ENCODE measurements around the gene SCAMP2.

Gene SCAMP2

GRCh38 chr15:74882528-74882927 is 9.4 kb upstream of the SCAMP2 start:
- TF ChIP-seq CTCF (conservative IDR thresholded peaks at IDR 0.05; ENCODE audit: low read depth, low read length): no peak
- no peak overlapping the region for H3K4me3 ChIP-seq (ENCODE audit: low read depth, low read length)
- DNase-seq (ENCODE audit: low read depth): no peak

- TF ChIP-seq CTCF (conservative IDR thresholded peaks at IDR 0.05; ENCODE audit: low read depth, low read length): no peak
- no peak overlapping the region for H3K4me3 ChIP-seq (ENCODE audit: low read depth, low read length)
- DNase-seq (ENCODE audit: low read depth): no peak
Observed at GRCh38 chr15:74878273-74878672, 5.1 kb upstream of the SCAMP2 start.

- peak; percentile 39 for DNase-seq (ENCODE audit: low read depth)
- no peak for TF ChIP-seq CTCF (conservative IDR thresholded peaks at IDR 0.05; ENCODE audit: low read depth, low read length)
- H3K4me3 ChIP-seq (ENCODE audit: low read depth, low read length): peak overlapping the region; percentile 92
Observed at GRCh38 chr15:74873756-74874424, 725 bp upstream of the SCAMP2 start.

GRCh38 chr15:74872702-74873035 is 496 bp downstream of the SCAMP2 start:
- H3K4me3 ChIP-seq (ENCODE audit: low read depth, low read length): peak overlapping the region; percentile 92
- no peak for TF ChIP-seq CTCF (conservative IDR thresholded peaks at IDR 0.05; ENCODE audit: low read depth, low read length)
- DNase-seq (ENCODE audit: low read depth): no peak

- no peak overlapping the region for H3K4me3 ChIP-seq (ENCODE audit: low read depth, low read length)
- peak; percentile 29 for DNase-seq (ENCODE audit: low read depth)
- no peak for TF ChIP-seq CTCF (conservative IDR thresholded peaks at IDR 0.05; ENCODE audit: low read depth, low read length)
Observed at GRCh38 chr15:74870436-74871215, 2.5 kb downstream of the SCAMP2 start.

- H3K4me3 ChIP-seq (ENCODE audit: low read depth, low read length): no peak overlapping the region
- DNase-seq (ENCODE audit: low read depth): peak; percentile 54
- no peak for TF ChIP-seq CTCF (conservative IDR thresholded peaks at IDR 0.05; ENCODE audit: low read depth, low read length)
Observed at GRCh38 chr15:74869726-74870407, 3.3 kb downstream of the SCAMP2 start.
